ENCODE data around the gene CRHR1. TPM values are rescaled to one million over a fixed set of nuclear protein-coding genes. Genes with fewer than 3 reads are reported as not detected.

CRHR1 gene
- total RNA-seq, 4 donors from 2014 or later: 1.5 to 24.7 (median 7.4) TPM

- no peak for DNase-seq
- intact Hi-C loops (cut with DNase I; ENCODE audit: low total_unique reads): no loop called here
- no peaks in the 10 kb centered on the region for H3K4me1 ChIP-seq
- TF ChIP-seq POLR2A (IDR thresholded peaks at IDR 0.05): no peak
- no peaks in the 10 kb centered on the region for H3K36me3 ChIP-seq
- no peak overlapping the region for H3K4me3 ChIP-seq
- H3K9me3 ChIP-seq: no peaks in the 10 kb centered on the region
- peaks cover 0 to 6% of the 10 kb centered on the region in 2 donors for H3K27me3 ChIP-seq
- H3K27ac ChIP-seq: no peak overlapping the region
Measured at GRCh38 chr17:45770632-45771270, 13.4 kb upstream of the CRHR1 start.

- TF ChIP-seq CTCF (IDR thresholded peaks at IDR 0.05) (no peak), POLR2A (IDR thresholded peaks at IDR 0.05) (no peak)
- Histone ChIP-seq H3K27me3 (peaks cover 0 to 6% of the 10 kb centered on the region in 2 donors), H3K27ac (no peak overlapping the region), H3K4me1 (no peaks in the 10 kb centered on the region), H3K36me3 (no peaks in the 10 kb centered on the region), H3K9me3 (no peaks in the 10 kb centered on the region), H3K4me3 (no peak overlapping the region)
- intact Hi-C loops (cut with DNase I; ENCODE audit: low total_unique reads): no loop called here
- no peak for DNase-seq
Measured at GRCh38 chr17:45771271-45771959, 12.7 kb upstream of the CRHR1 start.

- Histone ChIP-seq H3K27ac (no peak overlapping the region), H3K27me3 (no peaks in the 10 kb centered on the region), H3K9me3 (no peaks in the 10 kb centered on the region), H3K4me3 (no peak overlapping the region), H3K36me3 (no peaks in the 10 kb centered on the region), H3K4me1 (no peaks in the 10 kb centered on the region)
- no peak for DNase-seq
- TF ChIP-seq POLR2A (IDR thresholded peaks at IDR 0.05) (no peak), CTCF (IDR thresholded peaks at IDR 0.05) (no peak)
- intact Hi-C loops (cut with DNase I; ENCODE audit: low total_unique reads): no loop called here
Measured at GRCh38 chr17:45775148-45775547, 9.0 kb upstream of the CRHR1 start.

GRCh38 chr17:45775576-45776011, 8.5 kb upstream of the CRHR1 start:
- Histone ChIP-seq H3K4me1 (no peaks in the 10 kb centered on the region), H3K4me3 (no peak overlapping the region), H3K27me3 (no peaks in the 10 kb centered on the region), H3K36me3 (no peaks in the 10 kb centered on the region), H3K9me3 (no peaks in the 10 kb centered on the region), H3K27ac (no peak overlapping the region)
- intact Hi-C loops (cut with DNase I; ENCODE audit: low total_unique reads): no loop called here
- TF ChIP-seq POLR2A (IDR thresholded peaks at IDR 0.05) (no peak), CTCF (IDR thresholded peaks at IDR 0.05) (no peak)
- peak in 1 of 2 donors; percentile 29 for DNase-seq

- Histone ChIP-seq H3K9me3 (no peaks in the 10 kb centered on the region), H3K27me3 (no peaks in the 10 kb centered on the region), H3K4me1 (no peaks in the 10 kb centered on the region), H3K4me3 (no peak overlapping the region), H3K27ac (no peak overlapping the region), H3K36me3 (no peaks in the 10 kb centered on the region)
- TF ChIP-seq CTCF (IDR thresholded peaks at IDR 0.05) (no peak), POLR2A (IDR thresholded peaks at IDR 0.05) (no peak)
- intact Hi-C loops (cut with DNase I; ENCODE audit: low total_unique reads): no loop called here
- DNase-seq: no peak
Measured at GRCh38 chr17:45776896-45777295, 7.2 kb upstream of the CRHR1 start.

Measured in uterus (tissue), 4 donors.